H9 (cell line): ENCODE measurements around the gene EFCAB6. TPM values are rescaled to one million over a fixed set of nuclear protein-coding genes. Genes with fewer than 3 reads are reported as not detected.

Experiments
- DNase-seq: peaks from one replicate; pipeline ENCODE4 v3.0.0-alpha.2; 2017
- H2AFZ ChIP-seq: one replicate; pipeline ENCODE4 v1.6.1; 2013; ENCODE audit warnings: mild to moderate bottlenecking, low read length, control low read depth, moderate library complexity
- H2AK5ac ChIP-seq: 2 replicates; pipeline ENCODE4 v1.6.1; 2013; ENCODE audit warnings: low read length, control low read depth, mixed read lengths; ENCODE audit not compliant: insufficient read length
- H2BK120ac ChIP-seq: one replicate; pipeline ENCODE4 v1.6.1; 2013; ENCODE audit warnings: low read depth, mild to moderate bottlenecking, low read length, control low read depth, inconsistent platforms; ENCODE audit not compliant: poor library complexity, severe bottlenecking
- H2BK12ac ChIP-seq: 2 replicates; pipeline ENCODE4 v1.6.1; 2013; ENCODE audit warnings: low read length, control low read depth, mixed read lengths, low read depth; ENCODE audit not compliant: insufficient read length
- H2BK15ac ChIP-seq: 2 replicates; pipeline ENCODE4 v1.6.1; 2013; ENCODE audit warnings: low read depth, low read length, control low read depth
- H2BK20ac ChIP-seq: one replicate; pipeline ENCODE4 v1.6.1; 2013; ENCODE audit warnings: low read depth, mild to moderate bottlenecking, low read length, control low read depth, inconsistent platforms; ENCODE audit not compliant: poor library complexity, severe bottlenecking
- H2BK5ac ChIP-seq: 2 replicates; pipeline ENCODE4 v1.6.1; 2013; ENCODE audit warnings: low read length, control low read depth, mixed read lengths; ENCODE audit not compliant: insufficient read length
- H3K14ac ChIP-seq: 2 replicates; pipeline ENCODE4 v1.6.1; 2013; ENCODE audit warnings: low read length, control low read depth; ENCODE audit not compliant: insufficient read depth
- H3K18ac ChIP-seq: 2 replicates; pipeline ENCODE4 v1.6.1; 2013; ENCODE audit warnings: low read depth, mild to moderate bottlenecking, mixed read lengths, low read length, control low read depth; ENCODE audit not compliant: insufficient read length
- H3K23ac ChIP-seq: 2 replicates; pipeline ENCODE4 v1.6.1; 2013; ENCODE audit warnings: low read length, control low read depth, mixed read lengths, low read depth; ENCODE audit not compliant: insufficient read length
- H3K23me2 ChIP-seq: 2 replicates; pipeline ENCODE4 v1.6.1; 2013; ENCODE audit warnings: low read depth, mild to moderate bottlenecking, mixed read lengths, low read length, control low read depth; ENCODE audit not compliant: insufficient read length, poor library complexity, severe bottlenecking
- H3K27ac ChIP-seq: 2 replicates; pipeline ENCODE4 v1.5.1; 2013; ENCODE audit warnings: low read length, control low read depth, mixed read lengths, low read depth; ENCODE audit not compliant: insufficient read length
- H3K27me3 ChIP-seq: 2 replicates; pipeline ENCODE4 v1.6.1; 2013; ENCODE audit warnings: low read length, control low read depth, inconsistent platforms; ENCODE audit not compliant: insufficient read depth
- H3K4ac ChIP-seq: 2 replicates; pipeline ENCODE4 v1.6.1; 2013; ENCODE audit warnings: low read depth, mild to moderate bottlenecking, control low read depth, inconsistent platforms, low read length, moderate library complexity
- H3K4me1 ChIP-seq: 2 replicates; pipeline ENCODE4 v1.6.1; 2013; ENCODE audit warnings: low read length, control low read depth, inconsistent platforms; ENCODE audit not compliant: insufficient read depth
- H3K4me2 ChIP-seq: 2 replicates; pipeline ENCODE4 v1.6.1; 2013; ENCODE audit warnings: low read length, control low read depth, mixed read lengths; ENCODE audit not compliant: insufficient read length, insufficient read depth
- H3K56ac ChIP-seq: 2 replicates; pipeline ENCODE4 v1.6.1; 2013; ENCODE audit warnings: low read depth, mild to moderate bottlenecking, mixed read lengths, low read length, control low read depth; ENCODE audit not compliant: insufficient read length
- H3K79me1 ChIP-seq: 2 replicates; pipeline ENCODE4 v1.6.1; 2013; ENCODE audit warnings: low read depth, mild to moderate bottlenecking, moderate library complexity, low read length, control low read depth, inconsistent platforms; ENCODE audit not compliant: insufficient read depth, poor library complexity, severe bottlenecking
- H3K79me2 ChIP-seq: 2 replicates; pipeline ENCODE4 v1.6.1; 2013; ENCODE audit warnings: low read length, control low read depth, inconsistent platforms; ENCODE audit not compliant: insufficient read depth
- H3K9ac ChIP-seq: 2 replicates; pipeline ENCODE4 v1.6.1; 2013; ENCODE audit warnings: low read length, control low read depth, mixed read lengths; ENCODE audit not compliant: insufficient read length; ENCODE audit errors: extremely low read depth
- H3K9me3 ChIP-seq: one replicate; pipeline ENCODE4 v1.6.1; 2013; ENCODE audit warnings: low read depth, low read length, inconsistent platforms; ENCODE audit not compliant: control insufficient read depth
- H3T11ph ChIP-seq: one replicate; pipeline ENCODE4 v1.6.1; 2013; ENCODE audit warnings: mild to moderate bottlenecking, low read length, control low read depth, inconsistent platforms
- H4K20me1 ChIP-seq: one replicate; pipeline ENCODE4 v1.6.1; 2013; ENCODE audit not compliant: control insufficient read depth, insufficient read length, insufficient read depth
- H4K5ac ChIP-seq: 2 replicates; pipeline ENCODE4 v1.6.1; 2013; ENCODE audit warnings: low read depth, mild to moderate bottlenecking, mixed read lengths, low read length, control low read depth; ENCODE audit not compliant: insufficient read length
- H4K8ac ChIP-seq: replicated peaks from 2 replicates; pipeline ENCODE4 v1.6.1; 2013; ENCODE audit warnings: low read length, control low read depth, mixed read lengths, low read depth; ENCODE audit not compliant: insufficient read length
- H4K91ac ChIP-seq: 2 replicates; pipeline ENCODE4 v1.6.1; 2013; ENCODE audit warnings: low read depth, mild to moderate bottlenecking, moderate library complexity, mixed read lengths, low read length, control low read depth; ENCODE audit not compliant: insufficient read length
- H3K27ac Mint-ChIP-seq, 3 experiments: 2 replicates in 2 of 3; 3 replicates in 1 of 3; pipeline ENCODE4 v1.8.0; 2020 to 2021; ENCODE audit warnings: mixed read lengths in 3 of 3, mild to moderate bottlenecking in 1 of 3, moderate library complexity in 1 of 3
- H3K27me3 Mint-ChIP-seq: 2 replicates; pipeline ENCODE4 v1.8.0; 2021; ENCODE audit warnings: low read depth, mild to moderate bottlenecking, moderate library complexity, mixed read lengths
- H3K36me3 Mint-ChIP-seq, 3 experiments: 2 replicates in 2 of 3; 3 replicates in 1 of 3; pipeline ENCODE4 v1.8.0; 2020 to 2021; ENCODE audit warnings: low read depth in 3 of 3, mixed read lengths in 3 of 3; ENCODE audit not compliant: insufficient read depth in 1 of 3
- H3K4me1 Mint-ChIP-seq, 2 experiments: 2 replicates each; pipeline ENCODE4 v1.8.0; 2020; ENCODE audit warnings: mixed read lengths in 2 of 2
- H3K4me3 Mint-ChIP-seq, 2 experiments: 2 replicates in 1 of 2; 3 replicates in 1 of 2; pipeline ENCODE4 v1.8.0; 2020 to 2021; ENCODE audit warnings: mild to moderate bottlenecking in 2 of 2, mixed read lengths in 2 of 2, moderate library complexity in 1 of 2
- H3K9me3 Mint-ChIP-seq, 2 experiments: 2 replicates in 1 of 2; 3 replicates in 1 of 2; pipeline ENCODE4 v1.8.0; 2020; ENCODE audit warnings: mild to moderate bottlenecking in 2 of 2, mixed read lengths in 2 of 2, moderate library complexity in 1 of 2
- CTCF ChIP-seq: fragments of 200-600 bp; sonication (generic); conservative IDR thresholded peaks from 3 replicates; pipeline ENCODE4 v1.8.0; 2021; ENCODE audit warnings: antibody characterized with exemption, mild to moderate bottlenecking
- WGBS: extraction: QIAGEN DNeasy Blood & Tissue Kit; methylation state at CpG from one replicate; pipeline ENCODE4 v1.1.7; 2013; ENCODE audit warnings: missing lambda C conversion rate, low lambda C conversion rate, mixed read lengths; ENCODE audit not compliant: insufficient read length; ENCODE audit errors: extremely low coverage; 5-methylcytosine and 5-hydroxymethylcytosine counted together
- total RNA-seq: library from RNA; stranded (reverse); gene quantifications from 2 replicates; pipeline ENCODE4 v1.2.1, GENCODE V29; 2021

The EFCAB6 gene
- total RNA-seq, 1 experiment from 2014 or later, result 0.31 TPM

- DNase-seq, result no peak
- Mint-ChIP-seq H3K9me3 (peaks cover 11% of the 10 kb centered on the region in 2 experiments), H3K4me1 (peaks cover 0 to 9% of the 10 kb centered on the region in 2 experiments; a peak in 2 of 4 replicates), H3K27ac (no peak overlapping the region), H3K36me3 (peaks cover 5 to 11% (median 8%) of the 10 kb centered on the region in 3 experiments; a peak in 5 of 7 replicates), H3K4me3 (no peak overlapping the region), H3K27me3 (peaks cover 10% of the 10 kb centered on the region)
- no peak overlapping the region for H3K56ac ChIP-seq
- H3K4me2 ChIP-seq, result no peak overlapping the region
- no peak overlapping the region for H3K23ac ChIP-seq
- no peak overlapping the region for H2BK15ac ChIP-seq
- no CpG with 5 or more reads among the region's 17 CpGs for WGBS
- no peak for TF ChIP-seq CTCF
- H4K5ac ChIP-seq, result no peak overlapping the region
- no peaks in the 10 kb centered on the region for H3K79me2 ChIP-seq
- H3K79me1 ChIP-seq, result no peaks in the 10 kb centered on the region
- H3K9me3 ChIP-seq, result no peaks in the 10 kb centered on the region
- H4K8ac ChIP-seq, result no peak overlapping the region
- H3K14ac ChIP-seq, result no peak overlapping the region; the same call in 1 of the 2 replicates
- no peaks in the 10 kb centered on the region for H4K20me1 ChIP-seq
- H2BK5ac ChIP-seq, result no peak overlapping the region
- no peaks in the 10 kb centered on the region for H3K4me1 ChIP-seq
- no peak overlapping the region for H3K27ac ChIP-seq
- no peak overlapping the region for H2AK5ac ChIP-seq
- no peaks in the 10 kb centered on the region for H3K23me2 ChIP-seq
- H2BK12ac ChIP-seq, result no peak overlapping the region
- H3K27me3 ChIP-seq, result no peaks in the 10 kb centered on the region
- H3K4ac ChIP-seq, result no peak overlapping the region
- H2AFZ ChIP-seq, result no peak overlapping the region
- H4K91ac ChIP-seq, result no peak overlapping the region
- H3T11ph ChIP-seq, result no peak overlapping the region
- H3K18ac ChIP-seq, result no peak overlapping the region
- H2BK120ac ChIP-seq, result no peak overlapping the region
- H3K9ac ChIP-seq, result no peak overlapping the region
- no peak overlapping the region for H2BK20ac ChIP-seq
Measured at GRCh38 chr22:43532301-43533155, 279.6 kb downstream of the EFCAB6 start.
